Measurements from ENCODE around the gene MROH9. TPM values are rescaled to one million over a fixed set of nuclear protein-coding genes. Genes with fewer than 3 reads are reported as not detected.

Gene MROH9
- total and polyA plus RNA-seq, 2 donors = not detected

DNA sequence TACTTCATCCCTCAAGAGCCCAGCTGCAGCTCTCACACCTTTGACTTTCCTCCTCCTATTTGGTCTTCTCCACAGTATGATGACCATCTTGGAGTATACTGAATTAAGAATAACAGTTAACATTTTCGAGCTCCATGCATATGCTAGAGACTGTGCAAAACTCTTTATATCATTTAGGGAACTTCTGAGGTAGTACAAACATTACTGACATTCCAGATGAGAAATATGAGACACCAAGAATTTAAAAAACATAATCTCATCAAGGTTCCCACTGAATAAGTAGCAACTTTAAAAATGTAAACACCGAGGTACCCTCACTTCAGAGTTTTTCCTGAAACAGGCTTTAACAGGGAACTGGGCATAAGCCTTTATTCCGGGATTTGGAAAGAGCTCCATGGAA, 178.0 kb downstream of the MROH9 start:
- Histone ChIP-seq H3K27ac (ENCODE audit: low read depth) (no peak overlapping the region), H3K4me1 (ENCODE audit: insufficient read depth) (no peaks in the 10 kb centered on the region)
- WGBS = 66% methylated on average over 3 of the region's 3 CpGs

More for the DNA sequence above, 178.0 kb downstream of the MROH9 start:
- DNase-seq (ENCODE audit: extremely low spot score) = no peak
- H3K4me3 ChIP-seq (ENCODE audit: low read depth, low read length) = no peak overlapping the region
- H3K36me3 ChIP-seq (ENCODE audit: insufficient read depth) = no peaks in the 10 kb centered on the region

Small RNAs within 50 kb of the gene (small RNA-seq; reads per million reads assigned to genes)
- not detected for gene MIR1295A

Other genes with a start within 250 kb of the MROH9 start
- gene FMO3, start 155.4 kb downstream of the MROH9 start, total RNA-seq = 0.48 TPM
- 1.4 TPM for gene FMO3, start 155.4 kb downstream of the MROH9 start, polyA plus RNA-seq
- 1.7 TPM for gene FMO2, start 249.8 kb downstream of the MROH9 start, total RNA-seq
- gene FMO2, start 249.8 kb downstream of the MROH9 start, polyA plus RNA-seq = 3.2 TPM